Pericardium fibroblast (primary cell): ENCODE data around the gene SPRR2E. TPM values are rescaled to one million over a fixed set of nuclear protein-coding genes. Genes with fewer than 3 reads are reported as not detected.

ENCODE experiments used
- total RNA-seq: library from RNA; depleted of rRNA; stranded (reverse); fragments of >200 nt; gene quantifications from 2 replicates; pipeline ENCODE4 v1.2.3, GENCODE V29; 2015

Gene SPRR2E
- total RNA-seq = not detected in 2 replicates

GRCh38 chr1:153094426-153094825 is at the start of gene SPRR2E:
Gene SPRR2E (minus strand): TSS chr1:153094526. CDS start chr1:153093751, 775 bp downstream.

GRCh38 chr1:153113416-153113815 is 19.1 kb upstream of the SPRR2E start, which contains the start of gene SPRR2F:
Gene SPRR2F (minus strand): TSS chr1:153113516. CDS start chr1:153112733, 783 bp downstream.

GRCh38 chr1:153071511-153071910 is 22.8 kb downstream of the SPRR2E start, which contains the start of gene SPRR2B:
Gene SPRR2B (minus strand): TSS chr1:153071611. CDS start chr1:153070839, 772 bp downstream.

GRCh38 chr1:153057375-153057774 is 37.0 kb downstream of the SPRR2E start, which contains the start of gene SPRR2A:
Gene SPRR2A (minus strand): TSS chr1:153057512. CDS start chr1:153056735, 777 bp downstream.

Other genes starting within 250 kb of the SPRR2E start
- gene LCE7A, start 234.5 kb downstream of the SPRR2E start, total RNA-seq = not detected in 2 replicates
- gene SMCP, start 216.2 kb downstream of the SPRR2E start, total RNA-seq = not detected in 2 replicates
- not detected in 2 replicates for gene IVL, start 186.0 kb downstream of the SPRR2E start, total RNA-seq
- gene SPRR5, start 147.3 kb downstream of the SPRR2E start, total RNA-seq = not detected in 2 replicates
- gene SPRR4, start 123.9 kb downstream of the SPRR2E start, total RNA-seq = not detected in 2 replicates
- not detected in 2 replicates for gene SPRR1A, start 110.4 kb downstream of the SPRR2E start, total RNA-seq
- not detected in 2 replicates for gene SPRR3, start 92.8 kb downstream of the SPRR2E start, total RNA-seq
- not detected in 2 replicates for gene SPRR1B, start 63.3 kb downstream of the SPRR2E start, total RNA-seq
- gene SPRR2D, start 53.4 kb downstream of the SPRR2E start, total RNA-seq = not detected in 2 replicates
- gene SPRR2A, start 37.0 kb downstream of the SPRR2E start, total RNA-seq = not detected in 2 replicates
- not detected in 2 replicates for gene SPRR2B, start 22.9 kb downstream of the SPRR2E start, total RNA-seq
- not detected in 2 replicates for gene SPRR2F, start 19.0 kb upstream of the SPRR2E start, total RNA-seq
- gene SPRR2G, start 56.4 kb upstream of the SPRR2E start, total RNA-seq = not detected in 2 replicates
- gene LELP1, start 108.9 kb upstream of the SPRR2E start, total RNA-seq = not detected in 2 replicates
- 0.12 TPM in 1 of 2 replicates, not detected in the other for gene PRR9, start 123.1 kb upstream of the SPRR2E start, total RNA-seq
- not detected in 2 replicates for gene LORICRIN, start 165.2 kb upstream of the SPRR2E start, total RNA-seq
- gene PGLYRP3, start 218.4 kb upstream of the SPRR2E start, total RNA-seq = not detected in 2 replicates